Measurements from ENCODE around the gene PLCB3. TPM values are rescaled to one million over a fixed set of nuclear protein-coding genes. Genes with fewer than 3 reads are reported as not detected.

Gene PLCB3
- polyA plus RNA-seq, 1 experiment, result 30.2 TPM

DNA sequence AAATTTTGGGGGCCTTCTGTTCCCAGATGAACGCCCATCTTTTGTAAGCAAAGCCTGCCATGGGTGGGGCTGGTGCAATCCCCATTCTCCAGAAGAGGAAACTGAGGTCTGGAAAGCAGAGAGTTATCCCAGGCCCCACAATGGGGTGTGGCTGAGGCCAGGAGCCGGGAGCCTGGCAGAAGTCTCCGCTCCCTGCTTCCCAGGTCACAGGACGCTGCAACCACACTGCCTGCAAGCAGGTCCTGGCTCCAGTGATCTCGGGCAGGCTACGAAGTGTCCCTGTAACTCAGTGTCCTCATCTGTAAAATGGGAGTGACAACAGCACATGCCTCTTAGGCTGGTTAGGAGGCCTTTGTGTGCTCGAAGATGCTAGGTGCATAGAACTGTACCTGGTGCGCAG is 1.7 kb downstream of the PLCB3 start:
- ChIA-PET CTCF (interaction anchor here (1.2 to 3.6 kb wide), 5 partner anchors 10 to 47 kb away, joined by 3 to 56 read pairs (median 18); partner anchors contain the start of gene FERMT3), POLR2A (no interaction called here)
- no peak for TF ChIP-seq CTCF (IDR thresholded peaks at IDR 0.05; ENCODE audit: insufficient read depth, low read depth, low read length)
- H3K27me3 ChIP-seq (ENCODE audit: control insufficient read depth, insufficient read depth, low read length), result no peaks in the 10 kb centered on the region
- DNase-seq (ENCODE audit: low read depth), result no peak
- H3K4me3 ChIP-seq (ENCODE audit: low read depth, low read length), result peak overlapping the region; percentile 79
- peaks cover 18% of the 10 kb centered on the region for H3K36me3 ChIP-seq (ENCODE audit: control insufficient read depth, insufficient read depth, low read length)

- ChIA-PET CTCF (interaction anchor here (1.2 to 1.9 kb wide), 2 partner anchors 10 to 39 kb away, joined by 3 to 6 read pairs; no protein-coding TSS in a partner anchor), POLR2A (no interaction called here)
- Histone ChIP-seq H3K27me3 (ENCODE audit: control insufficient read depth, insufficient read depth, low read length) (no peaks in the 10 kb centered on the region), H3K36me3 (ENCODE audit: control insufficient read depth, insufficient read depth, low read length) (peaks cover 19% of the 10 kb centered on the region), H3K4me3 (ENCODE audit: low read depth, low read length) (no peak overlapping the region)
- no peak for TF ChIP-seq CTCF (IDR thresholded peaks at IDR 0.05; ENCODE audit: insufficient read depth, low read depth, low read length)
- no peak for DNase-seq (ENCODE audit: low read depth)
Measured at GRCh38 chr11:64253481-64253880, 2.2 kb downstream of the PLCB3 start.

- no peak for DNase-seq (ENCODE audit: low read depth)
- H3K27me3 ChIP-seq (ENCODE audit: control insufficient read depth, insufficient read depth, low read length), result no peaks in the 10 kb centered on the region
- H3K4me3 ChIP-seq (ENCODE audit: low read depth, low read length), result no peak overlapping the region
- ChIA-PET POLR2A (no interaction called here), CTCF (interaction anchor here (0.7 to 2.2 kb wide), 5 partner anchors 9 to 50 kb away, joined by 3 to 11 read pairs (median 5); partner anchors contain the start of gene ESRRA)
- no peak for TF ChIP-seq CTCF (IDR thresholded peaks at IDR 0.05; ENCODE audit: insufficient read depth, low read depth, low read length)
- peaks cover 21% of the 10 kb centered on the region for H3K36me3 ChIP-seq (ENCODE audit: control insufficient read depth, insufficient read depth, low read length)
Measured at GRCh38 chr11:64254326-64254725, 3.0 kb downstream of the PLCB3 start.

DNA sequence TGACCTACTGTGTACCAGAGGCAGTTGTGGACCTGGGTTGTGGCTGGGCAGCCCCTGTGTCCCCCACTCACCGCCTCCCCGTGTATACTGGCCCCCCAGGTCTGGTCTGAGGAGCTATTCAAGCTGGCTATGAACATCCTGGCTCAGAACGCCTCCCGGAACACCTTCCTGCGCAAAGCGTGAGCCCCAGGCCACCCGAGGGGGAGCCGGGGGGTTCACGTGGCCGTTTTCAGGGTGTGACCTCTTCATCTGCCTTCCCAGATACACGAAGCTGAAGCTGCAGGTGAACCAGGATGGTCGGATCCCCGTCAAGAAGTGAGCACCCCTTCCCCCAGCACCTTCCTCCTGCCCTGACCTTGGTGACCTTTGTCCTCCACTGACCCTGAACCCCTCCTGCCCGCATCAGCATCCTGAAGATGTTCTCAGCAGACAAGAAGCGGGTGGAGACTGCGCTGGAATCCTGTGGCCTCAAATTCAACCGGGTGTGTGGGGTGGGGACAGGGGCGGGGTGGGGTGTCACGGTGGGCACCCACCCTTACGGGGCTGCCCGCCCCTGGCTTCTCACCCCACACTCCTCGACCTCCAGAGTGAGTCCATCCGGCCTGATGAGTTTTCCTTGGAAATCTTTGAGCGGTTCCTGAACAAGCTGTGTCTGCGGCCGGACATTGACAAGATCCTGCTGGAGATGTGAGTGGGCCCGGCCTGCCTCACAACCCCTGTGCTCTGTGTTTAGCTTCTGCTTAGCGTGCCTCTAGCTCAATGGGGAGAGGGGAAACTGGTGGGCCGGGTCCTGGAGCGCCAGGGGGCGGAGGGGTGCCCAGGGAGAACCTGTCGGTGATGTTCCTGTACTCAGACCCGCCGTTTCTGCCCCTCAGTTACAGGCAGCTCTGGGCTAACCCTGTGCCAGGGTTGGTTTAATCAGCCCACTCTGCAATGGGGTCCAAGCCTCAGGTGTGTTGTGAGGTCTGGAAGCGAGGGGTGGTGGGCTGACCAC is 4.1 kb downstream of the PLCB3 start:
- CTCF ChIA-PET, result interaction anchor here (0.7 to 2.2 kb wide), 5 partner anchors 8 to 49 kb away, joined by 3 to 11 read pairs (median 5); partner anchors contain the start of gene ESRRA
- POLR2A ChIA-PET, result no interaction called here
- Histone ChIP-seq H3K4me3 (ENCODE audit: low read depth, low read length) (no peak overlapping the region), H3K36me3 (ENCODE audit: control insufficient read depth, insufficient read depth, low read length) (peaks cover 28% of the 10 kb centered on the region), H3K27me3 (ENCODE audit: control insufficient read depth, insufficient read depth, low read length) (no peaks in the 10 kb centered on the region)
- DNase-seq (ENCODE audit: low read depth), result no peak
- TF ChIP-seq CTCF (IDR thresholded peaks at IDR 0.05; ENCODE audit: insufficient read depth, low read depth, low read length), result no peak

DNA sequence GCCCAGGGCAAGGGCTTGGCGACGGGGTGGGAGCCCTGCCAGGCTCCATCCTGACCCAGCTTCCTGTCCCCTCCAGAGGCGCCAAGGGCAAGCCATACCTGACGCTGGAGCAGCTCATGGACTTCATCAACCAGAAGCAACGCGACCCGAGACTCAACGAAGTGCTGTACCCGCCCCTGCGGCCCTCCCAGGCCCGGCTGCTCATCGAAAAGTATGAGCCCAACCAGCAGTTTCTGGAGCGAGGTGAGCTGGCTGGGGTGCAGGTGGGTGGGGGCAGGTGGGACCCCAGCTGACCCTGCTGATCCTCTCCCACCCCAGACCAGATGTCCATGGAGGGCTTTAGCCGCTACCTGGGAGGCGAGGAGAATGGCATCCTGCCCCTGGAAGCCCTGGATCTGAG is 5.0 kb downstream of the PLCB3 start:
- H3K36me3 ChIP-seq (ENCODE audit: control insufficient read depth, insufficient read depth, low read length), result peaks cover 29% of the 10 kb centered on the region
- TF ChIP-seq CTCF (IDR thresholded peaks at IDR 0.05; ENCODE audit: insufficient read depth, low read depth, low read length), result no peak
- no peak for DNase-seq (ENCODE audit: low read depth)
- H3K27me3 ChIP-seq (ENCODE audit: control insufficient read depth, insufficient read depth, low read length), result no peaks in the 10 kb centered on the region
- ChIA-PET CTCF (interaction anchor here (1.6 to 2.0 kb wide), 2 partner anchors 12 to 27 kb away, joined by 4 to 7 read pairs; no protein-coding TSS in a partner anchor), POLR2A (interaction anchor here (0.6 kb wide), 1 partner anchor 13 kb away, joined by 3 read pairs; no protein-coding TSS in a partner anchor)
- no peak overlapping the region for H3K4me3 ChIP-seq (ENCODE audit: low read depth, low read length)
